SK-N-SH (cell line): ENCODE data around the gene C14orf132. TPM values are rescaled to one million over a fixed set of nuclear protein-coding genes. Genes with fewer than 3 reads are reported as not detected.

Experiments
- CTCF ChIA-PET: fragments of 300-600, 350-600 bp; formaldehyde crosslinking; extraction: SDS; loops from one replicate; lab custom pipeline; 2021; lab: Yijun Ruan, JAX
- POLR2A ChIA-PET: fragments of 350-600 bp; sonication (Branson Sonifier 250); formaldehyde crosslinking; extraction: SDS; loops from one replicate; lab custom pipeline; 2020; ENCODE audit warnings: antibody characterized with exemption, inconsistent platforms; lab: Yijun Ruan, JAX
- DNase-seq: peaks from one replicate; pipeline ENCODE4 v3.0.0; 2012
- H2AFZ ChIP-seq: fragments of 200-600 bp; sonication (generic); 2 replicates; pipeline ENCODE4 v1.8.1; 2016; ENCODE audit warnings: antibody characterized with exemption, mild to moderate bottlenecking, low read depth
- H3F3A ChIP-seq: fragments of 200-600 bp; sonication (generic); replicated peaks from 2 replicates; pipeline ENCODE3; 2016; ENCODE audit warnings: antibody characterized with exemption, mild to moderate bottlenecking; ENCODE audit not compliant: insufficient read depth
- H3K27ac ChIP-seq, 2 experiments: fragments of 200-500 bp in 1 of 2; fragments of 200-600 bp in 1 of 2; sonication (Bioruptor generic) in 1 of 2; sonication (generic), shearing (Covaris generic) in 1 of 2; 2 replicates each; pipeline versions ENCODE4 v1.5.1 to v1.6.1; 2014 to 2016; ENCODE audit warnings: low read depth in 2 of 2, inconsistent platforms in 1 of 2, low read length in 1 of 2, mild to moderate bottlenecking in 1 of 2, mixed read lengths in 1 of 2
- H3K27me3 ChIP-seq: fragments of 200-600 bp; sonication (generic), shearing (Covaris generic); 2 replicates; pipeline ENCODE4 v1.6.1; 2016; ENCODE audit warnings: mixed run types; ENCODE audit not compliant: insufficient read depth
- H3K36me3 ChIP-seq, 2 experiments: fragments of 200-500 bp in 1 of 2; fragments of 200-600 bp in 1 of 2; sonication (Bioruptor generic) in 1 of 2; sonication (generic) in 1 of 2; replicated peaks in 1 of 2; 2 replicates each; pipeline versions ENCODE3 to v1.5.1; 2014 to 2016; ENCODE audit warnings: low read length in 1 of 2, mild to moderate bottlenecking in 1 of 2; ENCODE audit not compliant: insufficient read depth in 2 of 2, control insufficient read depth in 1 of 2
- H3K4me1 ChIP-seq, 2 experiments: fragments of 200-500 bp in 1 of 2; fragments of 200-600 bp in 1 of 2; sonication (Bioruptor generic) in 1 of 2; sonication (generic), shearing (Covaris generic) in 1 of 2; 2 replicates each; pipeline versions ENCODE4 v1.5.1 to v1.6.1; 2014 to 2016; ENCODE audit warnings: low read depth in 1 of 2, low read length in 1 of 2, mixed run types in 1 of 2; ENCODE audit not compliant: insufficient read depth in 2 of 2, control insufficient read depth in 1 of 2
- H3K4me2 ChIP-seq: fragments of 200-600 bp; sonication (generic), shearing (Covaris generic); 2 replicates; pipeline ENCODE4 v1.6.1; 2017; ENCODE audit warnings: mixed run types
- H3K4me3 ChIP-seq, 2 experiments: fragments of 200-500 bp in 1 of 2; fragments of 200-600 bp in 1 of 2; sonication (Bioruptor generic) in 1 of 2; sonication (generic), shearing (Covaris generic) in 1 of 2; 2 replicates each; pipeline versions ENCODE4 v1.5.1 to v1.8.1; 2014 to 2016; ENCODE audit warnings: low read depth in 2 of 2, inconsistent platforms in 1 of 2, low read length in 1 of 2, mild to moderate bottlenecking in 1 of 2, mixed read lengths in 1 of 2, moderate library complexity in 1 of 2
- H3K79me2 ChIP-seq: fragments of 200-600 bp; sonication (generic); 2 replicates; pipeline ENCODE4 v1.8.1; 2017; ENCODE audit warnings: mild to moderate bottlenecking; ENCODE audit not compliant: insufficient read depth
- H3K9ac ChIP-seq: fragments of 200-600 bp; sonication (generic); 2 replicates; pipeline ENCODE4 v1.6.1; 2017; ENCODE audit warnings: mixed run types
- H3K9me2 ChIP-seq: fragments of 200-600 bp; sonication (generic); 2 replicates; pipeline ENCODE4 v1.6.1; 2017; ENCODE audit warnings: mixed run types
- H3K9me3 ChIP-seq: fragments of 200-600 bp; sonication (generic); 2 replicates; pipeline ENCODE4 v1.6.1; 2017; ENCODE audit warnings: mixed run types, mild to moderate bottlenecking, moderate library complexity
- H4K20me1 ChIP-seq: fragments of 200-600 bp; sonication (generic); 2 replicates; pipeline ENCODE4 v1.6.1; 2017; ENCODE audit warnings: mild to moderate bottlenecking, mixed run types; ENCODE audit not compliant: insufficient read depth
- CTCF ChIP-seq: fragments of 200-600 bp; sonication (generic); IDR thresholded peaks from 2 replicates; pipeline ENCODE4 v1.6.1; 2017; ENCODE audit warnings: antibody characterized with exemption, mild to moderate bottlenecking, moderate library complexity
- EZH2phosphoT487 ChIP-seq: fragments of 200-600 bp; sonication (generic); IDR thresholded peaks from 2 replicates; pipeline ENCODE4 v1.6.1; 2017; ENCODE audit warnings: low read depth, mixed run types, mild to moderate bottlenecking, antibody characterized with exemption, moderate library complexity, borderline replicate concordance
- FOXJ3 ChIP-seq: sonication (generic); formaldehyde crosslinking; IDR thresholded peaks from 2 replicates; pipeline ENCODE4 v1.5.1; 2020; ENCODE audit warnings: mild to moderate bottlenecking, missing genetic modification reagents
- FOXM1 ChIP-seq: IDR thresholded peaks from 2 replicates; pipeline ENCODE4 v1.4.0; 2012; ENCODE audit warnings: low read depth, mild to moderate bottlenecking
- GATA2 ChIP-seq: sonication (generic); formaldehyde crosslinking; IDR thresholded peaks from 2 replicates; pipeline ENCODE4 v1.5.0; 2020; ENCODE audit warnings: mild to moderate bottlenecking, missing genetic modification reagents
- MEF2A ChIP-seq: IDR thresholded peaks from 2 replicates; pipeline ENCODE4 v1.4.0; 2012; ENCODE audit warnings: low read depth, borderline replicate concordance
- MXI1 ChIP-seq: IDR thresholded peaks from 2 replicates; pipeline ENCODE4 v1.6.1; 2012; ENCODE audit warnings: mild to moderate bottlenecking, low read depth, low read length, improper control_type of control experiment
- PBX3 ChIP-seq: IDR thresholded peaks from 2 replicates; pipeline ENCODE4; 2012
- POLR2AphosphoS5 ChIP-seq: IDR thresholded peaks from 2 replicates; pipeline ENCODE4 v1.6.1; 2012; ENCODE audit warnings: low read depth, low read length
- RAD21 ChIP-seq: IDR thresholded peaks from 2 replicates; pipeline ENCODE4 v1.6.1; 2012; ENCODE audit warnings: mild to moderate bottlenecking, low read length
- RCOR1 ChIP-seq: fragments of 150-350 bp; IDR thresholded peaks from 2 replicates; pipeline ENCODE4 v1.6.1; 2017; ENCODE audit warnings: antibody characterized with exemption, low read length
- RXRA ChIP-seq: IDR thresholded peaks from 2 replicates; pipeline ENCODE4 v1.4.0; 2012; ENCODE audit warnings: low read depth, mild to moderate bottlenecking, borderline replicate concordance
- SMC3 ChIP-seq: IDR thresholded peaks from 2 replicates; pipeline ENCODE4 v1.6.1; 2012; ENCODE audit warnings: low read depth, low read length, improper control_type of control experiment
- TAF1 ChIP-seq: IDR thresholded peaks from 2 replicates; pipeline ENCODE4 v1.6.1; 2012; ENCODE audit warnings: low read depth, mild to moderate bottlenecking, low read length, moderate library complexity, borderline replicate concordance
- TCF12 ChIP-seq: IDR thresholded peaks from 2 replicates; pipeline ENCODE4 v1.4.0; 2012
- TEAD4 ChIP-seq: IDR thresholded peaks from 2 replicates; pipeline ENCODE4 v1.4.0; 2012; ENCODE audit warnings: mild to moderate bottlenecking, borderline replicate concordance; ENCODE audit not compliant: insufficient read depth
- YY1 ChIP-seq: IDR thresholded peaks from 2 replicates; pipeline ENCODE4 v1.4.0; 2012; ENCODE audit warnings: low read depth, mild to moderate bottlenecking
- WGBS: methylation state at CpG from one replicate; pipeline ENCODE4 v1.1.6; 2017; ENCODE audit warnings: low lambda C conversion rate; 5-methylcytosine and 5-hydroxymethylcytosine counted together
- polyA plus RNA-seq, 3 experiments: library from polyadenylated mRNA; depleted of rRNA; stranded (reverse); fragments of >200 nt; gene quantifications; 2 replicates each; pipeline ENCODE4 v1.2.3, GENCODE V29; 2012
- TF ChIP-seq, protein P1 (sequence below): fragments of 150-350 bp; IDR thresholded peaks from 2 replicates; pipeline ENCODE4 v1.6.1; 2016; ENCODE audit warnings: mild to moderate bottlenecking, low read depth, low read length

Gene C14orf132
- polyA plus RNA-seq, 1 of the 3 experiments (the other 2 are of a cell fraction) = 5.5 TPM

DNA sequence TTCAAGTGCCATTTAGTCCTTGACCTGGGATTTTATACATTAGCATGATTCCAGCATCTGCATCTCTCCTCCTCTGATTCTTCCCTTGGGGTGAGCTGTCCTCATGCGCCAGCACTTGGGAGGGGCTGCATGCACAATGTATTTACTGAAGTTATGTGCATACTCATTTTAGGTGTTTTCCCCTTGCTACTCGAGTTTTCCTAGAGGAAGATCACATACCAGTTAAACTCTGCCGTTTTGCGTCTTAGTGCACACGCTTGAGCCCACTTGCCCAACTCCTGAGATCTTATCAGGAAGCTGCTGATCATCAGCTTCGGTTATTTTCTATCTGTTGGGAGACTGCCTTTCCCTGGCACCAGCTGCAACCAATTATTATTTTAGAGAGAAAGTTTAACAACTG is 78.8 kb downstream of the C14orf132 start:
- WGBS = 56% methylated on average over 6 of the region's 6 CpGs
- Histone ChIP-seq H3K9ac (no peak overlapping the region), H3K9me3 (no peaks in the 10 kb centered on the region; the same call in 1 of the 2 replicates), H3K27me3 (no peaks in the 10 kb centered on the region), H3K4me3 (no peak overlapping the region), H3K27ac (no peak overlapping the region; a peak in 1 of 4 replicates), H4K20me1 (no peaks in the 10 kb centered on the region), H3F3A (no peaks in the 10 kb centered on the region), H3K79me2 (no peaks in the 10 kb centered on the region), H3K4me1 (peaks cover 11 to 45% of the 10 kb centered on the region in 2 experiments; a peak in 3 of 4 replicates), H2AFZ (no peak overlapping the region), H3K36me3 (no peaks in the 10 kb centered on the region), H3K4me2 (no peak overlapping the region), H3K9me2 (no peaks in the 10 kb centered on the region)
- DNase-seq = no peak
- ChIA-PET POLR2A (no interaction called here), CTCF (interaction anchor here (1.1 to 37.1 kb wide), 5 partner anchors 11 to 161 kb away, joined by 3 to 920 read pairs (median 5); no protein-coding TSS in a partner anchor)
- no peak for TF ChIP-seq YY1
- TF ChIP-seq MXI1 = no peak
- TF ChIP-seq PBX3 = no peak
- no peak for TF ChIP-seq CTCF
- no peak for TF ChIP-seq RAD21
- no peak for TF ChIP-seq EZH2phosphoT487
- no peak for TF ChIP-seq RCOR1
- no peak for TF ChIP-seq TEAD4
- TF ChIP-seq, protein P1, sequence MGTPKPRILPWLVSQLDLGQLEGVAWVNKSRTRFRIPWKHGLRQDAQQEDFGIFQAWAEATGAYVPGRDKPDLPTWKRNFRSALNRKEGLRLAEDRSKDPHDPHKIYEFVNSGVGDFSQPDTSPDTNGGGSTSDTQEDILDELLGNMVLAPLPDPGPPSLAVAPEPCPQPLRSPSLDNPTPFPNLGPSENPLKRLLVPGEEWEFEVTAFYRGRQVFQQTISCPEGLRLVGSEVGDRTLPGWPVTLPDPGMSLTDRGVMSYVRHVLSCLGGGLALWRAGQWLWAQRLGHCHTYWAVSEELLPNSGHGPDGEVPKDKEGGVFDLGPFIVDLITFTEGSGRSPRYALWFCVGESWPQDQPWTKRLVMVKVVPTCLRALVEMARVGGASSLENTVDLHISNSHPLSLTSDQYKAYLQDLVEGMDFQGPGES = no peak
- no peak for TF ChIP-seq SMC3
- no peak for TF ChIP-seq TAF1
- no peak for TF ChIP-seq GATA2 (CRISPR knock-in tag)
- TF ChIP-seq FOXJ3 = no peak
- no peak for TF ChIP-seq FOXM1
- no peak for TF ChIP-seq MEF2A
- no peak for TF ChIP-seq TCF12
- no peak for TF ChIP-seq RXRA
- no peak for TF ChIP-seq POLR2AphosphoS5
